Naive B cell (primary cell): ENCODE results near the gene NFASC. TPM values are rescaled to one million over a fixed set of nuclear protein-coding genes. Genes with fewer than 3 reads are reported as not detected.

Source experiments
- ATAC-seq, 2 donors: fragments of 150-1000 bp; cut with Tn5 transposase; 2 replicates each; pipeline ENCODE4 v1.10.0; 2021; ENCODE audit warnings: low read depth in 2 of 2, mild to moderate bottlenecking in 2 of 2, moderate library complexity in 2 of 2
- DNase-seq: peaks from one replicate; pipeline ENCODE4 v3.0.0; 2022
- H3K27ac Mint-ChIP-seq, 6 donors: one replicate each; pipeline ENCODE4 v1.8.0; 2020 to 2022; ENCODE audit warnings: mild to moderate bottlenecking in 6 of 6, mixed read lengths in 6 of 6, moderate library complexity in 5 of 6, inconsistent platforms in 2 of 6
- H3K27me3 Mint-ChIP-seq, 3 donors: one replicate each; pipeline ENCODE4 v1.8.0; 2021 to 2022; ENCODE audit warnings: mixed read lengths in 3 of 3, mild to moderate bottlenecking in 1 of 3
- H3K36me3 Mint-ChIP-seq, 2 donors: one replicate each; pipeline ENCODE4 v1.8.0; 2020 to 2022; ENCODE audit warnings: mixed read lengths in 2 of 2, inconsistent platforms in 1 of 2, mild to moderate bottlenecking in 1 of 2
- H3K4me1 Mint-ChIP-seq, 3 donors: one replicate each; pipeline ENCODE4 v1.8.0; 2020 to 2022; ENCODE audit warnings: mixed read lengths in 3 of 3, inconsistent platforms in 1 of 3, mild to moderate bottlenecking in 1 of 3, moderate library complexity in 1 of 3
- H3K4me3 Mint-ChIP-seq, 8 donors: one replicate each; pipeline ENCODE4 v1.8.0; 2020 to 2022; ENCODE audit warnings: mild to moderate bottlenecking in 8 of 8, mixed read lengths in 8 of 8, moderate library complexity in 8 of 8, inconsistent platforms in 2 of 8
- H3K9me3 Mint-ChIP-seq, 7 donors: one replicate each; pipeline ENCODE4 v1.8.0; 2020 to 2022; ENCODE audit warnings: mixed read lengths in 7 of 7, mild to moderate bottlenecking in 5 of 7, inconsistent platforms in 2 of 7, moderate library complexity in 1 of 7
- polyA plus RNA-seq, 6 donors: library from polyadenylated mRNA; unstranded; fragments of 300-500 nt; fragmentation: Illumina TruSeq; gene quantifications; one replicate each; pipeline ENCODE4 v1.2.3, GENCODE V29; 2021; ENCODE audit warnings: low read depth in 6 of 6

The NFASC gene
- polyA plus RNA-seq, 6 donors from 2014 or later: 0.04 TPM; not detected in 5

GRCh38 chr1:204927673-204928641 is 57.3 kb downstream of the NFASC start:
- Mint-ChIP-seq H3K4me1 (no peaks in the 10 kb centered on the region), H3K27ac (no peak overlapping the region), H3K9me3 (no peaks in the 10 kb centered on the region), H3K4me3 (no peak overlapping the region), H3K36me3 (no peaks in the 10 kb centered on the region), H3K27me3 (peaks cover 17 to 35% (median 20%) of the 10 kb centered on the region in 3 donors)
- no peak for DNase-seq
- ATAC-seq: no peak

GRCh38 chr1:204928671-204929486 is 58.2 kb downstream of the NFASC start:
- H3K4me1 Mint-ChIP-seq: no peaks in the 10 kb centered on the region
- DNase-seq (no peak), ATAC-seq (no peak)
- no peak overlapping the region for H3K4me3 Mint-ChIP-seq
- peak overlapping the region in 1 of 6 donors; percentile 57 for H3K27ac Mint-ChIP-seq
- H3K36me3 Mint-ChIP-seq: no peaks in the 10 kb centered on the region
- H3K9me3 Mint-ChIP-seq: no peaks in the 10 kb centered on the region
- peaks cover 17 to 28% (median 20%) of the 10 kb centered on the region in 3 donors for H3K27me3 Mint-ChIP-seq

- ATAC-seq (no peak), DNase-seq (no peak)
- Mint-ChIP-seq H3K9me3 (no peaks in the 10 kb centered on the region), H3K36me3 (no peaks in the 10 kb centered on the region), H3K4me1 (no peaks in the 10 kb centered on the region), H3K27me3 (peaks cover 13 to 20% (median 15%) of the 10 kb centered on the region in 3 donors), H3K27ac (no peak overlapping the region), H3K4me3 (no peak overlapping the region)
These were observed 59.0 kb downstream of the NFASC start for GRCh38 chr1:204929487-204930154.

GRCh38 chr1:204930155-204930523 is 59.5 kb downstream of the NFASC start:
- Mint-ChIP-seq H3K4me3 (no peak overlapping the region), H3K4me1 (no peaks in the 10 kb centered on the region), H3K36me3 (no peaks in the 10 kb centered on the region), H3K9me3 (no peaks in the 10 kb centered on the region), H3K27me3 (peaks cover 8 to 16% (median 13%) of the 10 kb centered on the region in 3 donors), H3K27ac (no peak overlapping the region)
- no peak for DNase-seq
- no peak for ATAC-seq

- DNase-seq (no peak), ATAC-seq (no peak)
- Mint-ChIP-seq H3K4me1 (no peaks in the 10 kb centered on the region), H3K27ac (no peak overlapping the region), H3K9me3 (no peaks in the 10 kb centered on the region), H3K4me3 (no peak overlapping the region), H3K36me3 (no peaks in the 10 kb centered on the region), H3K27me3 (peaks cover 0 to 15% (median 13%) of the 10 kb centered on the region in 3 donors)
These were observed 60.7 kb downstream of the NFASC start for GRCh38 chr1:204931313-204931712.

GRCh38 chr1:204931768-204932572 is 61.3 kb downstream of the NFASC start:
- ATAC-seq: no peak
- DNase-seq: no peak
- Mint-ChIP-seq H3K4me1 (no peaks in the 10 kb centered on the region), H3K9me3 (peaks cover 0 to 3% (median 0%) of the 10 kb centered on the region in 7 donors), H3K4me3 (no peak overlapping the region), H3K36me3 (peaks cover 0 to 3% of the 10 kb centered on the region in 2 donors), H3K27ac (no peak overlapping the region), H3K27me3 (peaks cover 5 to 17% (median 16%) of the 10 kb centered on the region in 3 donors)

- Mint-ChIP-seq H3K4me1 (no peaks in the 10 kb centered on the region), H3K9me3 (peaks cover 0 to 5% (median 0%) of the 10 kb centered on the region in 7 donors), H3K4me3 (no peak overlapping the region), H3K27me3 (peaks cover 9 to 17% (median 15%) of the 10 kb centered on the region in 3 donors), H3K36me3 (peaks cover 0 to 5% of the 10 kb centered on the region in 2 donors), H3K27ac (no peak overlapping the region)
- no peak for DNase-seq
- ATAC-seq: no peak
These were observed 61.9 kb downstream of the NFASC start for GRCh38 chr1:204932573-204932909.

- Mint-ChIP-seq H3K27ac (no peak overlapping the region), H3K27me3 (peaks cover 8 to 17% (median 9%) of the 10 kb centered on the region in 3 donors), H3K36me3 (peaks cover 0 to 5% of the 10 kb centered on the region in 2 donors), H3K4me3 (no peak overlapping the region), H3K9me3 (peaks cover 0 to 5% (median 0%) of the 10 kb centered on the region in 7 donors), H3K4me1 (no peaks in the 10 kb centered on the region)
- no peak for DNase-seq
- ATAC-seq: no peak
These were observed 64.5 kb downstream of the NFASC start for GRCh38 chr1:204935155-204935554.

- Mint-ChIP-seq H3K27me3 (peaks cover 8 to 17% (median 9%) of the 10 kb centered on the region in 3 donors), H3K4me1 (no peaks in the 10 kb centered on the region), H3K4me3 (no peak overlapping the region), H3K36me3 (peaks cover 0 to 5% of the 10 kb centered on the region in 2 donors), H3K9me3 (peaks cover 0 to 5% (median 0%) of the 10 kb centered on the region in 7 donors), H3K27ac (peak overlapping the region in 1 of 6 donors; percentile 21)
- DNase-seq (no peak), ATAC-seq (no peak)
These were observed 66.1 kb downstream of the NFASC start for GRCh38 chr1:204936765-204937164.

GRCh38 chr1:204937901-204938300 is 67.2 kb downstream of the NFASC start:
- DNase-seq: no peak
- no peak for ATAC-seq

GRCh38 chr1:204940591-204940990 is 69.9 kb downstream of the NFASC start:
- Mint-ChIP-seq H3K4me1 (no peaks in the 10 kb centered on the region), H3K9me3 (peaks cover 0 to 5% (median 0%) of the 10 kb centered on the region in 7 donors), H3K27ac (no peak overlapping the region), H3K4me3 (no peak overlapping the region), H3K27me3 (peaks cover 17 to 28% (median 18%) of the 10 kb centered on the region in 3 donors), H3K36me3 (peaks cover 0 to 5% of the 10 kb centered on the region in 2 donors)
- ATAC-seq (no peak), DNase-seq (no peak)

More at GRCh38 chr1:204937901-204938300, 67.2 kb downstream of the NFASC start:
- no peak overlapping the region for H3K4me3 Mint-ChIP-seq
- H3K27me3 Mint-ChIP-seq: peaks cover 8 to 17% (median 9%) of the 10 kb centered on the region in 3 donors
- no peak overlapping the region for H3K27ac Mint-ChIP-seq
- peaks cover 0 to 5% of the 10 kb centered on the region in 2 donors for H3K36me3 Mint-ChIP-seq
- H3K4me1 Mint-ChIP-seq: no peaks in the 10 kb centered on the region
- peaks cover 0 to 5% (median 0%) of the 10 kb centered on the region in 7 donors for H3K9me3 Mint-ChIP-seq
